Loucy (cell line): ENCODE results near the gene MRPL21.

Source experiments
- H2AFZ ChIP-seq: fragments of 200-600 bp; sonication (generic); 2 replicates; pipeline ENCODE4 v1.6.0; 2016; ENCODE audit warnings: antibody characterized with exemption, mild to moderate bottlenecking, low read length, moderate library complexity
- H3F3A ChIP-seq: fragments of 200-600 bp; 2 replicates; pipeline ENCODE4 v1.6.0; 2016; ENCODE audit warnings: antibody characterized with exemption, low read depth, mild to moderate bottlenecking
- H3K27me3 ChIP-seq: fragments of 200-600 bp; sonication (generic); 2 replicates; pipeline ENCODE4 v1.6.1; 2014; ENCODE audit warnings: low read length, mild to moderate bottlenecking; ENCODE audit not compliant: insufficient read depth, poor library complexity, severe bottlenecking
- H3K36me3 ChIP-seq: fragments of 200-600 bp; sonication (generic); 2 replicates; pipeline ENCODE4 v1.6.1; 2016; ENCODE audit warnings: low read length; ENCODE audit not compliant: insufficient read depth
- H3K4me1 ChIP-seq: fragments of 200-600 bp; sonication (generic); 2 replicates; pipeline ENCODE4 v1.5.1; 2014; ENCODE audit warnings: low read length, mild to moderate bottlenecking; ENCODE audit not compliant: insufficient read depth, poor library complexity, severe bottlenecking
- H3K4me2 ChIP-seq: fragments of 200-600 bp; sonication (generic); 2 replicates; pipeline ENCODE4 v1.6.0; 2014; ENCODE audit warnings: antibody characterized with exemption, low read length, low read depth, mild to moderate bottlenecking; ENCODE audit not compliant: poor library complexity, severe bottlenecking
- H3K4me3 ChIP-seq: fragments of 200-600 bp; sonication (generic); 2 replicates; pipeline ENCODE4 v1.5.1; 2014; ENCODE audit warnings: low read length, mild to moderate bottlenecking, mixed read lengths; ENCODE audit not compliant: poor library complexity, severe bottlenecking
- H3K79me2 ChIP-seq: fragments of 200-600 bp; sonication (generic); 2 replicates; pipeline ENCODE4 v1.6.1; 2014; ENCODE audit warnings: low read length; ENCODE audit not compliant: insufficient read depth
- H3K9ac ChIP-seq: fragments of 200-600 bp; sonication (generic); 2 replicates; pipeline ENCODE4 v1.6.0; 2014; ENCODE audit warnings: mild to moderate bottlenecking, low read depth, low read length, moderate library complexity; ENCODE audit not compliant: poor library complexity, severe bottlenecking
- H3K9me2 ChIP-seq: fragments of 200-600 bp; sonication (generic); replicated peaks from 2 replicates; pipeline ENCODE4 v1.6.1; 2016; ENCODE audit warnings: low read depth, low read length, mixed read lengths
- H3K9me3 ChIP-seq: fragments of 200-600 bp; sonication (generic); 2 replicates; pipeline ENCODE4 v1.6.1; 2014; ENCODE audit warnings: mild to moderate bottlenecking, antibody characterized with exemption, low read length, low read depth; ENCODE audit not compliant: insufficient read depth
- H4K20me1 ChIP-seq: fragments of 200-600 bp; sonication (generic); 2 replicates; pipeline ENCODE4 v1.6.0; 2014; ENCODE audit warnings: antibody characterized with exemption, low read length, mild to moderate bottlenecking; ENCODE audit not compliant: insufficient read depth, poor library complexity, severe bottlenecking
- CTCF ChIP-seq: fragments of 200-600 bp; sonication (generic); conservative IDR thresholded peaks from 2 replicates; pipeline ENCODE4 v1.5.1; 2014; ENCODE audit warnings: mild to moderate bottlenecking, antibody characterized with exemption, low read length
- EZH2phosphoT487 ChIP-seq: fragments of 200-600 bp; IDR thresholded peaks from 2 replicates; pipeline ENCODE4 v1.6.1; 2018; ENCODE audit warnings: antibody characterized with exemption, mild to moderate bottlenecking, moderate library complexity, borderline replicate concordance

Gene MRPL21

GRCh38 chr11:68932933-68933577, 29.4 kb upstream of the MRPL21 start:
- Histone ChIP-seq H3K4me2 (no peak overlapping the region), H2AFZ (no peak overlapping the region), H3F3A (no peaks in the 10 kb centered on the region), H4K20me1 (no peaks in the 10 kb centered on the region), H3K9me3 (no peaks in the 10 kb centered on the region), H3K9ac (no peak overlapping the region), H3K36me3 (peaks cover 59% of the 10 kb centered on the region; the same call in 1 of the 2 replicates), H3K79me2 (no peaks in the 10 kb centered on the region), H3K27me3 (no peaks in the 10 kb centered on the region), H3K4me3 (no peak overlapping the region), H3K4me1 (no peaks in the 10 kb centered on the region), H3K9me2 (no peaks in the 10 kb centered on the region)
- TF ChIP-seq CTCF (no peak), EZH2phosphoT487 (no peak)

DNA sequence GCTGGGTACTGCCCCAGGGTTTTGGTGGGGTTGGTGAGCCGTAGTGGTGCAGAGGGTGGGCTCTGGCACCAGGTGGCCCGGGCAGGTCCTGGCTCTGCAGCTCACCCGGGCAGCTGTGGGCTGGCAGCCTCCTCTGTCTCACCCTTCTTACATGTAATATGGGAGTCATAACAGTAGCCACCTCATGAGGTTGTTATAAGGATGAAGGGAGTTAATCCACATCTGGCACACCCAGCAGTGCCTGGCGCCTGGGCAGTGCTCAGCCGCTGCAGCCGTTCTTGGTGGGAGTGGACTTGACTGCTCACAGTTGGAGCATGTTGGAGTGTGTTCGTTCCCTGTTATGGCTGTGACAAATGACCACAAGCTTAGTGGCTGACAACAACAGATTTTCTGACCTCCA, 28.7 kb upstream of the MRPL21 start:
- no peaks in the 10 kb centered on the region for H3K27me3 ChIP-seq
- no peaks in the 10 kb centered on the region for H3K4me1 ChIP-seq
- H3K79me2 ChIP-seq: no peaks in the 10 kb centered on the region
- H4K20me1 ChIP-seq: no peaks in the 10 kb centered on the region
- no peak overlapping the region for H3K4me3 ChIP-seq
- H2AFZ ChIP-seq: no peak overlapping the region
- peaks cover 63% of the 10 kb centered on the region; the same call in 1 of the 2 replicates for H3K36me3 ChIP-seq
- TF ChIP-seq CTCF: no peak
- no peak for TF ChIP-seq EZH2phosphoT487
- no peaks in the 10 kb centered on the region for H3F3A ChIP-seq
- no peaks in the 10 kb centered on the region for H3K9me3 ChIP-seq
- no peak overlapping the region for H3K9ac ChIP-seq
- no peak overlapping the region for H3K4me2 ChIP-seq
- no peaks in the 10 kb centered on the region for H3K9me2 ChIP-seq

GRCh38 chr11:68931911-68932310, 28.3 kb upstream of the MRPL21 start:
- Histone ChIP-seq H4K20me1 (no peaks in the 10 kb centered on the region), H3K9ac (no peak overlapping the region), H3K4me2 (no peak overlapping the region), H3K27me3 (no peaks in the 10 kb centered on the region), H2AFZ (no peak overlapping the region), H3K79me2 (no peaks in the 10 kb centered on the region), H3K9me2 (no peaks in the 10 kb centered on the region), H3K9me3 (no peaks in the 10 kb centered on the region), H3F3A (no peaks in the 10 kb centered on the region), H3K4me1 (no peaks in the 10 kb centered on the region), H3K36me3 (peaks cover 63% of the 10 kb centered on the region; the same call in 1 of the 2 replicates), H3K4me3 (no peak overlapping the region)
- no peak for TF ChIP-seq EZH2phosphoT487
- no peak for TF ChIP-seq CTCF
